SH-SY5Y (cell line): ENCODE data around the gene PTGES.

Source experiments
- GATA2 ChIP-seq: IDR thresholded peaks from 2 replicates; pipeline ENCODE4 v1.6.1; 2011; ENCODE audit warnings: mild to moderate bottlenecking, low read depth, low read length
- GATA3 ChIP-seq: IDR thresholded peaks from 2 replicates; pipeline ENCODE4 v1.6.1; 2011; ENCODE audit warnings: low read depth, mild to moderate bottlenecking, low read length, moderate library complexity

GRCh38 chr9:129698254-129698757 lies 54.5 kb downstream of the PTGES start:
- TF ChIP-seq GATA2: no peak
- TF ChIP-seq GATA3: no peak
